Stomach (tissue), 9 donors: ENCODE measurements around the gene IQCM. TPM values are rescaled to one million over a fixed set of nuclear protein-coding genes. Genes with fewer than 3 reads are reported as not detected.

Experiments
- DNase-seq, 2 donors: peaks; one replicate each; pipeline versions ENCODE4 v3.0.0 to v3.0.0-alpha.2; 2013 to 2019
- H3K27ac ChIP-seq, 5 donors: fragments of 200-600 bp in 4 of 5; sonication (generic) in 4 of 5; one replicate each; pipeline ENCODE4 v1.5.1; 2013 to 2019; ENCODE audit warnings: mild to moderate bottlenecking in 1 of 5, moderate library complexity in 1 of 5
- H3K27me3 ChIP-seq, 3 donors: fragments of 200-600 bp; sonication (generic); one replicate each; pipeline ENCODE4 v1.5.1; 2017 to 2019; ENCODE audit warnings: mixed run types in 1 of 3
- H3K36me3 ChIP-seq, 4 donors: fragments of 200-600 bp; sonication (generic); 1 replicate in 3 of 4; 2 replicates in 1 of 4; pipeline ENCODE4 v1.5.1; 2016 to 2019
- H3K4me1 ChIP-seq, 4 donors: fragments of 200-600 bp; sonication (generic); one replicate each; pipeline ENCODE4 v1.5.1; 2016 to 2019
- H3K4me3 ChIP-seq, 4 donors: fragments of 200-600 bp; sonication (generic) in 3 of 4; one replicate each; pipeline ENCODE4 v1.5.1; 2016 to 2019; ENCODE audit warnings: mild to moderate bottlenecking in 1 of 4
- H3K9me3 ChIP-seq, 4 donors: fragments of 200-600 bp; sonication (generic); one replicate each; pipeline ENCODE4 v1.5.1; 2016 to 2019
- EP300 ChIP-seq: sonication (generic); formaldehyde crosslinking; IDR thresholded peaks from one replicate; pipeline ENCODE4 v1.6.1; 2017; ENCODE audit warnings: antibody characterized with exemption
- POLR2A ChIP-seq, 4 donors: fragments of 450-650 bp; IDR thresholded peaks; one replicate each; pipeline ENCODE4 v1.6.1; 2016; ENCODE audit warnings: antibody characterized with exemption in 4 of 4, control low read depth in 2 of 4, mild to moderate bottlenecking in 1 of 4, moderate library complexity in 1 of 4
- POLR2AphosphoS5 ChIP-seq, 3 donors: sonication (generic); formaldehyde crosslinking; IDR thresholded peaks; one replicate each; pipeline ENCODE4 v1.6.1; 2016; ENCODE audit warnings: antibody characterized with exemption in 3 of 3
- WGBS, 5 donors: extraction: QIAGEN DNeasy Blood & Tissue Kit in 3 of 5; methylation state at CpG; one replicate each; pipeline versions ENCODE4 v1.1.5 to v1.1.7; 2013 to 2018; 5-methylcytosine and 5-hydroxymethylcytosine counted together
- intact Hi-C: fragments of 100-400 bp; cut with DNase I; formaldehyde crosslinking; loops from one replicate; pipeline ENCODE4 v1.15.1; 2023; ENCODE audit warnings: low total_unique reads
- polyA plus RNA-seq, 3 donors: library from polyadenylated mRNA; stranded (reverse); fragments of 200-250 nt; gene quantifications; one replicate each; pipeline ENCODE4 v1.2.3, GENCODE V29; 2013
- total RNA-seq, 5 donors: library from RNA; depleted of rRNA; stranded (reverse); fragments of >200 nt; gene quantifications; one replicate each; pipeline versions ENCODE4 v1.1.0 to v1.2.3, GENCODE V29; 2014 to 2016
- TF ChIP-seq, protein P1 (sequence below), 7 experiments: fragments of 450-650 bp in 4 of 7; fragments of 200-600 bp in 3 of 7; sonication (generic) in 3 of 7; IDR thresholded peaks; one replicate each; pipeline ENCODE4 v1.5.1; 2016 to 2019; ENCODE audit warnings: antibody characterized with exemption in 7 of 7, control low read depth in 2 of 7, mild to moderate bottlenecking in 1 of 7
- donor health status: healthy with polysubstance abuse.
- donor health status: Bipolar disorder and iron deficiency.
- donor health status: healthy.

Gene IQCM
- total and polyA plus RNA-seq, 8 donors: not detected

DNA sequence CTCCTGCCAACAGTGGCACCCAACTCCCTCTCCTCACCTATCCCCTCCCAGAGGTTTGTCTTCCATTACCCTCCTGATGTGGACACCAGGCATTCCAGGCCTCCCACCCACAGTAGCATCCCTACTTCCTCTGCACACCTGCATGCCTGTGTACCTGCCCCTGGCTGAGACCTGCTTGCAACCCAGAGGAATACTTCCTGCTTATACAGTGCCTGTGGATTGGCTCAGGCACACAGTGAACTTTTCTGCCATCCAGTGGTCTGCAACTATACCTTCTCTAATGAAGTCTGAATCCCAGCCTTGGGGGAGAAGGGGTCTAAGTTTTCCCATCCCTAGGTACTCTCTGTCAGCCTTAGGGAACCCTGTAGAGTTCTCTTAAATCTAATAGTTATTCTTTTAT lies 169.9 kb downstream of the IQCM start:
- H3K4me3 ChIP-seq: no peak overlapping the region
- no peaks in the 10 kb centered on the region for H3K36me3 ChIP-seq
- H3K9me3 ChIP-seq: peaks cover 0 to 13% (median 0%) of the 10 kb centered on the region in 4 donors
- no peak for TF ChIP-seq POLR2A (IDR thresholded peaks at IDR 0.05)
- TF ChIP-seq, protein P1, sequence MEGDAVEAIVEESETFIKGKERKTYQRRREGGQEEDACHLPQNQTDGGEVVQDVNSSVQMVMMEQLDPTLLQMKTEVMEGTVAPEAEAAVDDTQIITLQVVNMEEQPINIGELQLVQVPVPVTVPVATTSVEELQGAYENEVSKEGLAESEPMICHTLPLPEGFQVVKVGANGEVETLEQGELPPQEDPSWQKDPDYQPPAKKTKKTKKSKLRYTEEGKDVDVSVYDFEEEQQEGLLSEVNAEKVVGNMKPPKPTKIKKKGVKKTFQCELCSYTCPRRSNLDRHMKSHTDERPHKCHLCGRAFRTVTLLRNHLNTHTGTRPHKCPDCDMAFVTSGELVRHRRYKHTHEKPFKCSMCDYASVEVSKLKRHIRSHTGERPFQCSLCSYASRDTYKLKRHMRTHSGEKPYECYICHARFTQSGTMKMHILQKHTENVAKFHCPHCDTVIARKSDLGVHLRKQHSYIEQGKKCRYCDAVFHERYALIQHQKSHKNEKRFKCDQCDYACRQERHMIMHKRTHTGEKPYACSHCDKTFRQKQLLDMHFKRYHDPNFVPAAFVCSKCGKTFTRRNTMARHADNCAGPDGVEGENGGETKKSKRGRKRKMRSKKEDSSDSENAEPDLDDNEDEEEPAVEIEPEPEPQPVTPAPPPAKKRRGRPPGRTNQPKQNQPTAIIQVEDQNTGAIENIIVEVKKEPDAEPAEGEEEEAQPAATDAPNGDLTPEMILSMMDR (IDR thresholded peaks at IDR 0.05): no peak
- TF ChIP-seq EP300: no peak
- no peak for TF ChIP-seq POLR2AphosphoS5 (IDR thresholded peaks at IDR 0.05)
- H3K4me1 ChIP-seq: no peaks in the 10 kb centered on the region
- intact Hi-C loops: no loop called here
- no peaks in the 10 kb centered on the region for H3K27me3 ChIP-seq
- DNase-seq: peak in 1 of 2 donors; percentile 4
- no peak overlapping the region for H3K27ac ChIP-seq

DNA sequence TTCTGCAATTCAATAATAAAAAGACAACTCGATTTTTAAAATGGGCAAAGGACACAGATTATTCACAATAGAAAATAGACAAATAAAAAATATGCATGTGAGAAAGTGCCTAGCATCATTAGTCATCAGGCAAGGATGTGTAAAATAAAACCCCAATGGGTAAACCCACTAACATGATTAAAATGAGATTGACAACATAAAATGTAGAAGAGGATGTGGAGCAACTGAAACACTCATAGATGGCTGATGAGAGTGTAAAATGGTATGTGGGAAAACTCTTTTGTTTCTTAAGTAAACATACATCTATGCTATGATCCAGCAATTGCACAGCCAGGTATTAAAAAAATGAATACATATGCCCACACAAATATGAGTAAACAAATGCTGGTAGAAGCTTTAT lies 177.6 kb downstream of the IQCM start:
- intact Hi-C loops: no loop called here
- WGBS, 5 donors: 37 to 67% (median 42%) methylated on average over 1 of the region's 1 CpG
- no peaks in the 10 kb centered on the region for H3K36me3 ChIP-seq
- no peaks in the 10 kb centered on the region for H3K4me1 ChIP-seq
- no peak overlapping the region for H3K4me3 ChIP-seq
- H3K27ac ChIP-seq: no peak overlapping the region
- H3K27me3 ChIP-seq: no peaks in the 10 kb centered on the region
- no peaks in the 10 kb centered on the region for H3K9me3 ChIP-seq
- DNase-seq: no peak
- TF ChIP-seq, protein P1 (IDR thresholded peaks at IDR 0.05): no peak
- TF ChIP-seq POLR2A (IDR thresholded peaks at IDR 0.05) (no peak), EP300 (no peak), POLR2AphosphoS5 (IDR thresholded peaks at IDR 0.05) (no peak)

DNA sequence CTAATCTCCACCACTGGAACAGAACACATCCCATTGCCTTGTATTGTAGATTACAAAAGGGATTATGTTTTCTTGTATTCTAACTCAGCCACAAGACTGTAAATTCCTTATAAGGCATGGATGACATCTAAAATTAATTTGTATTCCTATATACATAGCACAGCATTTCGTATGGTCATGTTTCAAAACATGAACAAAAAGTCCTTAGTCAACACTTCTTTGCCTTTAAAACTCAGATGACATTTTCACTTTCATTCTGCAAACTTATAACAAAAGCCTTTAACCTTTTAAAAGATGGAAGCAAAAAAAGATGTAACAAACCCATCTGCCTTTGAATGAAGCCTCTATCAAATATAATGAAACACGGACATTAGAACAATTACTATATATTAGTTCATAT lies 181.3 kb downstream of the IQCM start:
- Histone ChIP-seq H3K27me3 (no peaks in the 10 kb centered on the region), H3K4me1 (no peaks in the 10 kb centered on the region), H3K9me3 (peaks cover 0 to 8% (median 2%) of the 10 kb centered on the region in 4 donors), H3K4me3 (no peak overlapping the region), H3K36me3 (no peaks in the 10 kb centered on the region), H3K27ac (no peak overlapping the region)
- TF ChIP-seq, protein P1 (IDR thresholded peaks at IDR 0.05): no peak
- TF ChIP-seq EP300 (no peak), POLR2AphosphoS5 (IDR thresholded peaks at IDR 0.05) (no peak), POLR2A (IDR thresholded peaks at IDR 0.05) (no peak)
- no peak for DNase-seq
- intact Hi-C loops: no loop called here
- 63 to 75% (median 69%) methylated on average over 2 of the region's 2 CpGs for WGBS, 5 donors

DNA sequence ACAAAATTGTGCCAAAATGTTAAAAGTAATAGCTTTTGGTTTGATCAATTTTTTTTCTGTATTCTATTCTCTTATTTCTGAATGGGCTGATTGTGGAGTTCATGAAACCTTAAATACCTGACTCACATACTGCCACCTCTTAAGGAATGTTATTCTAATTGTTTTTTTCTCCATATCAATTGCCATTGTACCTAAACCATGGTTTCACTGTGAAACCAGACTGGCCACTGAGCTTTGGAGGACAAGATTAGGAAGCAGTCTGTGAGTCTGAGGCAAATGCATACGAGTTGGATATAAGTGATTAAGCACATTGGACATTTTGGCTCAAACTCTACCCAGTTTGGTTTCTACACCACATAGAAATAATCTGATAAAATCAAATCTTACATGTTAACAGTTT lies 184.0 kb downstream of the IQCM start:
- Histone ChIP-seq H3K27me3 (no peaks in the 10 kb centered on the region), H3K36me3 (no peaks in the 10 kb centered on the region), H3K4me1 (no peaks in the 10 kb centered on the region), H3K4me3 (no peak overlapping the region), H3K27ac (no peak overlapping the region), H3K9me3 (peaks cover 0 to 22% (median 2%) of the 10 kb centered on the region in 4 donors)
- no peak for DNase-seq
- intact Hi-C loops: no loop called here
- TF ChIP-seq, protein P1 (IDR thresholded peaks at IDR 0.05): no peak
- TF ChIP-seq POLR2A (IDR thresholded peaks at IDR 0.05) (no peak), POLR2AphosphoS5 (IDR thresholded peaks at IDR 0.05) (no peak), EP300 (no peak)
- 33 to 45% (median 38%) methylated on average over 1 of the region's 1 CpG for WGBS, 5 donors
